SU-DHL-6 (cell line): ENCODE measurements around the gene PAK2.

Experiments used
- EZH2phosphoT487 ChIP-seq: fragments of 200-600 bp; sonication (generic), shearing (Covaris generic); conservative IDR thresholded peaks from 2 replicates; pipeline ENCODE4 v1.6.1; 2018; ENCODE audit warnings: mild to moderate bottlenecking, antibody characterized with exemption, low read length, moderate library complexity, mixed read lengths
- TF ChIP-seq, protein P1 (sequence below): fragments of 200-600 bp; sonication (generic); IDR thresholded peaks from one replicate; pipeline ENCODE4 v1.5.1; 2017; ENCODE audit warnings: antibody characterized with exemption, mild to moderate bottlenecking, low read length, moderate library complexity; ENCODE audit not compliant: insufficient read depth, poor library complexity, severe bottlenecking

DNA sequence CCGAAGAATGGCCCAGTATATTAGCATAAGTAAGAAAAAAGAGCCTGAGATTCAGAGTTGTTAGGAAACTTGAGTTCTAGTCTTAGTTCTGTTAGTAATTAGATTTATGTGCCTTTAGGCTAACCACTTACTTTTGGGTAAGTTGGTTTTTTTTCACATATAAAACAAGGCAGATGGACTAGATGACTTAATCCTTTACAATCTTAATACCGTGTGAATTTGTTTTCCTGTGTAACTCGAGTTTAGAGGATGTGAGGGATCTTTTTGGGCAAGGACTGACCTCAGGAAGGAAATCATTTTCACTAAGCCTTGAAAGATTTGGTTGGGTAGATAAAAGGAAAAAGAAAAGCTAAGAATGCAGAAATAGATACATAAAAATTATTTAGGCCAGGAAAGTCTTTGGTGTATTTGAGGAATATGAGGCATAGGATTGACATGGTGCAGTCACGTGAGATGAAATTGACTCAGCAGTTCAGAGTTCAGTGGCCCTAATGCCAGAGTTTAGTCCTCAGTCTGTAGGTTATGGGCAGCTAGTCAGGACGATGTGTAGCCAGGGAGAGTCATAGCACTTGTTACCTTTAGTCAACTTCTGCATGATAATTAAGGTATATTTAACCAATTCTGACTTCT is 34.6 kb downstream of the PAK2 start:
- TF ChIP-seq, protein P1, sequence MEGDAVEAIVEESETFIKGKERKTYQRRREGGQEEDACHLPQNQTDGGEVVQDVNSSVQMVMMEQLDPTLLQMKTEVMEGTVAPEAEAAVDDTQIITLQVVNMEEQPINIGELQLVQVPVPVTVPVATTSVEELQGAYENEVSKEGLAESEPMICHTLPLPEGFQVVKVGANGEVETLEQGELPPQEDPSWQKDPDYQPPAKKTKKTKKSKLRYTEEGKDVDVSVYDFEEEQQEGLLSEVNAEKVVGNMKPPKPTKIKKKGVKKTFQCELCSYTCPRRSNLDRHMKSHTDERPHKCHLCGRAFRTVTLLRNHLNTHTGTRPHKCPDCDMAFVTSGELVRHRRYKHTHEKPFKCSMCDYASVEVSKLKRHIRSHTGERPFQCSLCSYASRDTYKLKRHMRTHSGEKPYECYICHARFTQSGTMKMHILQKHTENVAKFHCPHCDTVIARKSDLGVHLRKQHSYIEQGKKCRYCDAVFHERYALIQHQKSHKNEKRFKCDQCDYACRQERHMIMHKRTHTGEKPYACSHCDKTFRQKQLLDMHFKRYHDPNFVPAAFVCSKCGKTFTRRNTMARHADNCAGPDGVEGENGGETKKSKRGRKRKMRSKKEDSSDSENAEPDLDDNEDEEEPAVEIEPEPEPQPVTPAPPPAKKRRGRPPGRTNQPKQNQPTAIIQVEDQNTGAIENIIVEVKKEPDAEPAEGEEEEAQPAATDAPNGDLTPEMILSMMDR = no peak
- no peak for TF ChIP-seq EZH2phosphoT487
